Measurements from ENCODE around the gene SMIM36. TPM values are rescaled to one million over a fixed set of nuclear protein-coding genes. Genes with fewer than 3 reads are reported as not detected.

Gene SMIM36
- total and polyA plus RNA-seq, 10 of the 15 experiments (the other 5 are each of a cell fraction or from before 2014, with no cell fraction given) = not detected

DNA sequence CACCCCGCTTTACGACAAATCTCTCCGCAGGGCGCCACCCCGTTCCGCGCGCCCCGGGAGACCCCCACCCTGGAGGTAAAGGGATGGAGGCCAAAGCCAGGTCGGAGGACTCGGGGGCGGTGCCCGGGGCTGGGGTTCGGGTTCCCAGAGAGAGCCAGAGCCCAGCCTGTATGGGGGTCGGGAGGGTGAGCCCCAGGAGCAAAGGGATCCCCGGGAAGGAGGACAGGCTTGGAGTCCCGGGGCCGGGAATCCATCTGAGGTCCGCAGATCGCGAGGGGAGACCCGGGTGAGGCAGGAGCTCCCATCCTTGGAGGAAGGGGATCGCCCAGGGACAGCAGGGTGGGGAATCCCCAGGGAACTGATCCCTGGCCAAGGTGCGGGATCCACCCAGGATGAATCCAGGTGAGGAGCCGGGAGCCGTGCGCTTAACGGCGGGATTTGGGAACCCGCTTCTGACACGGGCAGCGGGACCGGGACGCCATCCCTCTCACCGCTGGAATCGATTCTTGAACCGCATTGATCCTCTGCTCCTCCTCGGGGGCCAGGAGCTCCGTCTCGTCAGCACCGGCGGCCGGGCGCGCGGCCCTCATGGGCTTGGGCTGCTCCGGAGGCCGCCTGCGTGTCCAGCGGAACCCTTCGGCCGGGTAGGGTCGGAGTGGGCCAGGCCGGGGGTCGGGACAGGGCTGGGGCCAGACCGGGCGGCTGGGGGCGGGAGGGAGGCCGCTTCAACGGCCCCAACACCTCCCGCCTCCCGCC is 89.9 kb downstream of the SMIM36 start, which contains the start of gene MMD:
Gene MMD (minus strand): TSS at position 657 of the 756 bp plus-strand sequence. CDS start 140 bp downstream, at position 517.
- RAD21 ChIA-PET (ENCODE audit: unreplicated experiment) = interaction anchor here (1.0 to 8.9 kb wide), 4 partner anchors 14 to 59 kb away, joined by 3 to 99 read pairs (median 8); no protein-coding TSS in a partner anchor
- SMC1A ChIA-PET (ENCODE audit: uncharacterized antibody, unreplicated experiment) = interaction anchor here (0.7 to 16.9 kb wide), 4 partner anchors 15 to 90 kb away, joined by 3 to 359 read pairs (median 38); partner anchors contain the start of gene SMIM36
- ATAC-seq = peak; percentile 10
- H3K27ac ChIP-seq (ENCODE audit: control insufficient read depth, insufficient read depth) = peak within 1 kb of the TSS; percentile 91
- peak within 1 kb of the TSS; percentile 77 for H3K4me2 ChIP-seq (ENCODE audit: control insufficient read depth, insufficient read depth)
- CTCF ChIA-PET = interaction anchor here (1.6 to 1.7 kb wide), 3 partner anchors 16 to 93 kb away, joined by 5 to 6 read pairs (median 5); no protein-coding TSS in a partner anchor
- no peaks in the 10 kb centered on the region for H3K27me3 ChIP-seq (replicated peaks in 1 of 2; ENCODE audit: control insufficient read depth in 2 of 2, insufficient read depth in 2 of 2, low read length in 1 of 2)
- H2AFZ ChIP-seq (ENCODE audit: control insufficient read depth, low read depth, low read length) = peak within 1 kb of the TSS; percentile 61
- no peaks in the 10 kb centered on the region for H3K9me3 ChIP-seq (replicated peaks; ENCODE audit: control insufficient read depth, insufficient read depth, low read length)
- DNase-seq (ENCODE audit: low read depth, low spot score) = no peak
- no peaks in the 10 kb centered on the region for H4K20me1 ChIP-seq (ENCODE audit: control insufficient read depth, insufficient read depth)
- peaks cover 37% of the 10 kb centered on the region for H3K4me1 ChIP-seq (ENCODE audit: control insufficient read depth, insufficient read depth, low read length)
- peak within 1 kb of the TSS; percentile 99 for H3K9ac ChIP-seq (ENCODE audit: control insufficient read depth, insufficient read depth, low read length)
- peak within 1 kb of the TSS; percentile 94 for H3K4me3 ChIP-seq
- intact Hi-C loops (cut with micrococcal nuclease; ENCODE audit: unreplicated experiment) = no loop called here
- BruUV-seq (replicated peaks) = no TSS peak
- H3K79me2 ChIP-seq (ENCODE audit: control insufficient read depth, insufficient read depth, low read length) = peaks cover 57% of the 10 kb centered on the region
- no peak for FAIRE-seq
- no peaks in the 10 kb centered on the region for H3K36me3 ChIP-seq (ENCODE audit: control insufficient read depth in 2 of 2, insufficient read depth in 2 of 2, low read length in 1 of 2)
- in situ Hi-C loops (cut with MboI) = loop anchor here (5.0 kb wide), 1 partner anchor 91 kb away; the partner anchor contains the start of gene SMIM36
- WGBS (ENCODE audit: insufficient coverage, insufficient replicate concordance, low lambda C conversion rate, missing lambda C conversion rate) = under 1% methylated on average over 42 of the region's 62 CpGs
- POLR2A ChIA-PET = interaction anchor here (0.6 to 6.4 kb wide), 9 partner anchors 8 to 83 kb away, joined by 3 to 106 read pairs (median 5); no protein-coding TSS in a partner anchor
- TF ChIP-seq EED (IDR thresholded peaks at IDR 0.05; ENCODE audit: low read depth) = peak; percentile 80
- TF ChIP-seq MTA2 (IDR thresholded peaks at IDR 0.05; ENCODE audit: low read depth) = peak; percentile 29
- TF ChIP-seq YY1 (IDR thresholded peaks at IDR 0.05; ENCODE audit: low read depth, low read length) = 0 out of 2 replicates have a peak, but pooled peaks have one; percentile 16
- no peak for TF ChIP-seq ZNF207 (IDR thresholded peaks at IDR 0.05; ENCODE audit: borderline replicate concordance)
- peak; percentile 67; the same call in 1 of the 2 replicates for TF ChIP-seq POLR2A (IDR thresholded peaks at IDR 0.05; ENCODE audit: low read depth, low read length)
- TF ChIP-seq RUNX3 (IDR thresholded peaks at IDR 0.05; ENCODE audit: low read length) = 0 out of 2 replicates have a peak, but pooled peaks have one; percentile 8
- TF ChIP-seq, protein P1, sequence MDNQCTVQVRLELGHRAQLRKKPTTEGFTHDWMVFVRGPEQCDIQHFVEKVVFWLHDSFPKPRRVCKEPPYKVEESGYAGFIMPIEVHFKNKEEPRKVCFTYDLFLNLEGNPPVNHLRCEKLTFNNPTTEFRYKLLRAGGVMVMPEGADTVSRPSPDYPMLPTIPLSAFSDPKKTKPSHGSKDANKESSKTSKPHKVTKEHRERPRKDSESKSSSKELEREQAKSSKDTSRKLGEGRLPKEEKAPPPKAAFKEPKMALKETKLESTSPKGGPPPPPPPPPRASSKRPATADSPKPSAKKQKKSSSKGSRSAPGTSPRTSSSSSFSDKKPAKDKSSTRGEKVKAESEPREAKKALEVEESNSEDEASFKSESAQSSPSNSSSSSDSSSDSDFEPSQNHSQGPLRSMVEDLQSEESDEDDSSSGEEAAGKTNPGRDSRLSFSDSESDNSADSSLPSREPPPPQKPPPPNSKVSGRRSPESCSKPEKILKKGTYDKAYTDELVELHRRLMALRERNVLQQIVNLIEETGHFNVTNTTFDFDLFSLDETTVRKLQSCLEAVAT (IDR thresholded peaks at IDR 0.05) = peak; percentile 55
- no peak for TF ChIP-seq NRF1 (conservative IDR thresholded peaks at IDR 0.05; ENCODE audit: low read depth, low read length)
- TF ChIP-seq IKZF2 (IDR thresholded peaks at IDR 0.05) = peak; percentile 80 to 82
- TF ChIP-seq DPF2 (IDR thresholded peaks at IDR 0.05) = peak; percentile 71
- 0 out of 2 replicates have a peak, but pooled peaks have one; percentile 11 for TF ChIP-seq NR2F1 (conservative IDR thresholded peaks at IDR 0.05)
- TF ChIP-seq, protein P2, sequence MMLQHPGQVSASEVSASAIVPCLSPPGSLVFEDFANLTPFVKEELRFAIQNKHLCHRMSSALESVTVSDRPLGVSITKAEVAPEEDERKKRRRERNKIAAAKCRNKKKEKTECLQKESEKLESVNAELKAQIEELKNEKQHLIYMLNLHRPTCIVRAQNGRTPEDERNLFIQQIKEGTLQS (IDR thresholded peaks at IDR 0.05; ENCODE audit: borderline replicate concordance, extremely low read depth, low read depth, low read length) = no peak
- no peak for TF ChIP-seq STAT3 (IDR thresholded peaks at IDR 0.05; ENCODE audit: low read depth, low read length)
- no peak for TF ChIP-seq ZNF274 (IDR thresholded peaks at IDR 0.05; ENCODE audit: insufficient read depth, insufficient read length)
- TF ChIP-seq RELA (IDR thresholded peaks at IDR 0.05; ENCODE audit: borderline replicate concordance, partially characterized antibody) = peak; percentile 49
- TF ChIP-seq MEF2B (IDR thresholded peaks at IDR 0.05; ENCODE audit: partially characterized antibody, poor library complexity, severe bottlenecking) = peak; percentile 46
- TF ChIP-seq POLR2AphosphoS5 (IDR thresholded peaks at IDR 0.05; ENCODE audit: low read length) = peak; percentile 24; the same call in 1 of the 2 replicates
- TF ChIP-seq, protein P3, sequence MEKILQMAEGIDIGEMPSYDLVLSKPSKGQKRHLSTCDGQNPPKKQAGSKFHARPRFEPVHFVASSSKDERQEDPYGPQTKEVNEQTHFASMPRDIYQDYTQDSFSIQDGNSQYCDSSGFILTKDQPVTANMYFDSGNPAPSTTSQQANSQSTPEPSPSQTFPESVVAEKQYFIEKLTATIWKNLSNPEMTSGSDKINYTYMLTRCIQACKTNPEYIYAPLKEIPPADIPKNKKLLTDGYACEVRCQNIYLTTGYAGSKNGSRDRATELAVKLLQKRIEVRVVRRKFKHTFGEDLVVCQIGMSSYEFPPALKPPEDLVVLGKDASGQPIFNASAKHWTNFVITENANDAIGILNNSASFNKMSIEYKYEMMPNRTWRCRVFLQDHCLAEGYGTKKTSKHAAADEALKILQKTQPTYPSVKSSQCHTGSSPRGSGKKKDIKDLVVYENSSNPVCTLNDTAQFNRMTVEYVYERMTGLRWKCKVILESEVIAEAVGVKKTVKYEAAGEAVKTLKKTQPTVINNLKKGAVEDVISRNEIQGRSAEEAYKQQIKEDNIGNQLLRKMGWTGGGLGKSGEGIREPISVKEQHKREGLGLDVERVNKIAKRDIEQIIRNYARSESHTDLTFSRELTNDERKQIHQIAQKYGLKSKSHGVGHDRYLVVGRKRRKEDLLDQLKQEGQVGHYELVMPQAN (conservative IDR thresholded peaks at IDR 0.05) = peak; percentile 49; the same call in 1 of the 2 replicates
- 0 out of 2 replicates have a peak, but pooled peaks have one; percentile 5 for TF ChIP-seq CREM (IDR thresholded peaks at IDR 0.05; ENCODE audit: low read depth)
